Measurements from ENCODE around the gene PCDHGA2.
"Not testable (repeated sequence)": the region's sequence is repeated elsewhere in the genome, so short reads cannot be mapped to it uniquely, and the experiment has no call there.

Gene PCDHGA2

DNA sequence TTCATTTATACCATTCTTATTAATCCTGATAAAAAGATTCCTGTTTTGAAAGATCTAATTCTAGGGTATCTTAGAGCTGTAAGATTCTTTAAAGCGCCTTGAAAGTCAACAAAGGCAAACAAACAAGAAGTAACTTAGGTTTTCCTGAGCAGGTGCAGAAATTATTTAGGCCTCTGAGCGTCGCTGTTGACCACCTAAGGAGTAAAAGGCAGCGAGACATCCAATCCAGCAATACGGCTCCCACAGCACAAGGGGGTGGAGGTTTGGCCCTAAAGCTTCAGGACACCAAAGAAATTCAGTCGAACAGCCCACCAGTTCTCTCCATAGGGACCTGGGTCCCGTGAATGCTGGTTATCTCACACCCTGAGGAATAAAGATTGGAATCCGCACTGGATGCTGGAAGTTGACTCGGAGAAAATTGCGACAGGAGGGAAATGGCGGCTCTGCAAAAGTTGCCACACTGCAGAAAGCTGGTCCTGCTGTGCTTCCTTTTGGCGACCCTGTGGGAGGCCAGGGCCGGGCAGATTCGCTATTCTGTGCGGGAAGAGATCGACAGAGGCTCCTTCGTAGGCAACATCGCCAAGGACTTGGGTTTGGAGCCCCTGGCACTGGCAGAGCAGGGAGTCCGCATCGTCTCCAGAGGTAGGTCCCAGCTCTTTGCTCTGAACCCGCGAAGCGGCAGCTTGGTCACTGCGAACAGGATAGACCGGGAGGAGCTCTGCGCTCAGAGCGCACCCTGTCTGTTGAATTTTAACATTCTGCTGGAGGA, at the start of gene PCDHGA2:
TSS of gene PCDHGA2 (plus strand) at position 223 of the 769 bp plus-strand sequence.
- Mint-ChIP-seq H3K4me3 (peak within 1 kb of the TSS in 1 of 2 donors; percentile 39), H3K9me3 (peaks cover 32 to 35% of the 10 kb centered on the region in 2 donors)

DNA sequence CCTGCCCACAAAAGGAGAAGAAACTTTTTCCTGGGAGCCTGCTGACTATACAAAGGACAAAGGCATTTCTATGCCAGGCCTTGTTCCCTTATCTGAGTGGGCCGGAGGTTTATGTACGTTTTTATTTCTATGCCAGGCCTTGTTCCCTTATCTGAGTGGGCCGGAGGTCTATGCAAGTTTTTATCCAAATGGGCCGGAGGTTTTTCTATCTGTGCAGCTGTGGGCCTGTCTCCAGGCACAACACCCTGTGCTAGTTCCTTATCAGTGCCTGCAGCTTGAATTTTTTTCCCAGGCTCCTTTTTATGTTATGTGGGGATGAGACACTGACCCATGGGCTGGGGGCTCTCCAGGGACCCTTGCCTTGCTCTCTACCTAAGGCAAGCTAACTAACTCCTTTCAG, 40.2 kb upstream of the PCDHGA2 start:
- peaks cover 35 to 36% of the 10 kb centered on the region in 2 donors for H3K9me3 Mint-ChIP-seq

More for the DNA sequence above, at the start of gene PCDHGA2:
- Mint-ChIP-seq H3K36me3 (peaks cover 8 to 17% of the 10 kb centered on the region in 2 donors), H3K4me1 (no peaks in the 10 kb centered on the region), H3K27me3 (peaks cover 79 to 98% of the 10 kb centered on the region in 2 donors), H3K27ac (peak within 1 kb of the TSS; percentile 37)
- ATAC-seq (replicated peaks) (no peak), DNase-seq (no peak)

DNA sequence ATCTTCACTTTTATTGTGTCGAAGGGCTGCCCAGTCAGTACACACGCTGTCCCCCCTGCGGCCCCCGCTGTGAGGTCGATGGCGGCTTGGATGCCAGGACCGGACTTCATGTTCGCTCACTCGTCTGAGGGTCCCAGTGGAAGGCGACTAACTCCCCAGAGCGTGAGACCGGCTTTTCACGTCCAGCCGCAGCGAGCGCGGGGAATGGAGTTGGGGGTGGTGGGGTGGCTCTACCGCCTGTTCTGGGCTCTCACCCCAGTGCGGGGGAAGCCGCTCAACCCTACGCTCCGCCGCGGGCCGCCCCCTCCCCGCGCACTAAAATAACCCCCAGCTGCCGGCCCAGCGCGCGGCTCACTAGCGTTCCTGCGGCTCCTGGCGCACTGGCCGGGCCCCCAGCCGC, 34.8 kb upstream of the PCDHGA2 start, which contains the start of gene SLC25A2:
TSS of gene SLC25A2 (minus strand) at position 294 of the 400 bp plus-strand sequence. CDS start at position 110, 184 bp downstream.
- no peak within 1 kb of the TSS for H3K27ac Mint-ChIP-seq
- no peak for ATAC-seq (replicated peaks)
- peaks cover 37 to 40% of the 10 kb centered on the region in 2 donors for H3K9me3 Mint-ChIP-seq
- no peak for DNase-seq
- no peaks in the 10 kb centered on the region for H3K27me3 Mint-ChIP-seq
- H3K4me3 Mint-ChIP-seq: no peak within 1 kb of the TSS
- H3K36me3 Mint-ChIP-seq: peaks cover 49 to 68% of the 10 kb centered on the region in 2 donors
- no peaks in the 10 kb centered on the region for H3K4me1 Mint-ChIP-seq

More for the DNA sequence above, 40.2 kb upstream of the PCDHGA2 start:
- ATAC-seq (replicated peaks) (no peak), DNase-seq (no peak)
- no peak overlapping the region for H3K27ac Mint-ChIP-seq
- H3K4me3 Mint-ChIP-seq: no peak overlapping the region
- peaks cover 0 to 2% of the 10 kb centered on the region in 2 donors for H3K4me1 Mint-ChIP-seq
- H3K27me3 Mint-ChIP-seq: no peaks in the 10 kb centered on the region
- H3K36me3 Mint-ChIP-seq: peaks cover 53 to 74% of the 10 kb centered on the region in 2 donors

DNA sequence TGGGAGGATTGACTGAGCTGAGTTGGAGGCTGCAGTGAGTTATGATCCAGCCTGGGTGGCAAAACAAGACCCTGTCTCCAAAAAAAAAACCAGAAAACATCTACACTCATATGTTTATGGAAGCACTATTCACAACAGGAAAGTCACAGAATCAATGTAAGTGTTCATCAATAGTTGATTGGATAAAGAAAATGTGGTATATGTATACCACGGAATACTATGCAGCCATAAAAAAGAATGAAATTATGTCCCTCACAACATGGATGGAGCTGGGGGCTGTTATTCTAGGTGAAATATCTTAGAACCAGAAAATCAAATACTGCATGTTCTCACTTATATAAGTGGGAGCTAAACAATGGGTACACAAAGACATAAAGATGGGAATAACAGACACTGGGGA, 31.9 kb upstream of the PCDHGA2 start:
- peaks cover 42 to 43% of the 10 kb centered on the region in 2 donors for H3K9me3 Mint-ChIP-seq

DNA sequence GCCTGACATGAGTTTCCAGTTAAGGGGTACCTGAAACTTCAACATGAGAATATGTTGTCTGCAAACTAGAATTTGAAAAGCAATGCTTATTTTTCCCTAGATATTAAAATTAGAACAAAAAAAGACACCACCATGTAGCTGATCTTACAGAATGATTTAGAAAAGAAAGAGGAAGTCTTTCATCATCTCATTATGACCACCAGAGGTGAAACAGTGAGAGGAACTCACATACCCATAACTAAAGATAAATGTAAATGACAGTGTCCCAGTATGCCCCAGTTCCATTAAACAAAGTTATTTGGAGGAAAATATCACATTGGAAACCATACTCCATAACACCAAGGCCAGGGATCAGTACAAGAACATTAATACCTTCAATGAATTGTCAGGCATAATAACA, 24.8 kb upstream of the PCDHGA2 start:
- Mint-ChIP-seq H3K4me3 (no peak overlapping the region), H3K27ac (no peak overlapping the region), H3K9me3 (peaks cover 29 to 35% of the 10 kb centered on the region in 2 donors), H3K4me1 (peaks cover 15 to 21% of the 10 kb centered on the region in 2 donors), H3K27me3 (no peaks in the 10 kb centered on the region), H3K36me3 (peaks cover 83 to 88% of the 10 kb centered on the region in 2 donors)
- no peak for DNase-seq
- ATAC-seq (replicated peaks): no peak

More for the DNA sequence above, 31.9 kb upstream of the PCDHGA2 start:
- H3K4me1 Mint-ChIP-seq: peaks cover 1 to 4% of the 10 kb centered on the region in 2 donors
- no peaks in the 10 kb centered on the region for H3K27me3 Mint-ChIP-seq
- peaks cover 65 to 79% of the 10 kb centered on the region in 2 donors for H3K36me3 Mint-ChIP-seq
- H3K27ac Mint-ChIP-seq: no peak overlapping the region
- no peak for ATAC-seq (replicated peaks)
- no peak for DNase-seq
- no peak overlapping the region for H3K4me3 Mint-ChIP-seq

DNA sequence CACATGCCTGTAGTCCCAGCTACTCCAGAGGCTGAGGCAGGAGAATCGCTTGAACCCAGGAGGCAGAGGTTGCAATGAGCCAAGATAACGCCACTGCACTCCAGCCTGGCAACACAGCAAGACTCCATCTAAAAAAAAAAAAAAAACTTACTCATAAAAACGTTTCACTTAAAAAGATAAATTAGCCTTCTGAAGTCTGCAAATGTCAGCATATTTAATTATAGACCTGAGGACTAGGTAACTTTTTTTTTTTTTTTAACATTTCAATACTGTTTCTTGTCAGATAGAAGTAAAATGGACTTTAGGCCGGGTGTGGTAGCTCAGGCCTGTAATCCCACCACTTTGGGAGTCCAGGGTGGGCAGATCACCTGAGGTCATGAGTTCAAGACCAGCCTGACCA, 21.6 kb upstream of the PCDHGA2 start:
- Mint-ChIP-seq H3K27ac (peak overlapping the region; percentile 37), H3K36me3 (peaks cover 77 to 82% of the 10 kb centered on the region in 2 donors), H3K4me1 (peaks cover 26 to 36% of the 10 kb centered on the region in 2 donors), H3K9me3 (peaks cover 29 to 31% of the 10 kb centered on the region in 2 donors)
- H3K27me3 Mint-ChIP-seq; ATAC-seq (replicated peaks); DNase-seq; H3K4me3 Mint-ChIP-seq: not testable (repeated sequence)

DNA sequence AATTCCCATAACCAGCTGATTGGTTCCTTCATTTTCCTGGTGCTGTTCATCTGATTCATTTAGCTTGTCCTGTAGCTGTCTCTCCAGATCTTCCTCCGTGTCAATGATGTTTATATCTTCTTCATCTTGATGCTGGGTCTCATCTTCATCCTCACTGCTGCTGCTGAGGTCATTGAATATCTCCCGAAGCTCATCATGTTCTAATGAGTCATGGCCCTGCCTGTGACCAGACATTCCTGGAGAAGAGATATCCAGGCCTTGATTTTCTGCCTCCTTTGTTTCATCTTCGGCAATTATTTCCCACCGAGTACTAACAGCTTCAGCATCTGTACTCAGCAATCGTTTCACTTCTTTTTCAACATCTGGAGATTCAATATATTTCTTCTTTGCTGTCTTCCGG, 19.4 kb upstream of the PCDHGA2 start:
- Mint-ChIP-seq H3K27ac (peak overlapping the region; percentile 100), H3K27me3 (no peaks in the 10 kb centered on the region), H3K9me3 (peaks cover 25 to 29% of the 10 kb centered on the region in 2 donors), H3K4me1 (peaks cover 23 to 36% of the 10 kb centered on the region in 2 donors), H3K4me3 (peak overlapping the region; percentile 97 to 99), H3K36me3 (peaks cover 59 to 60% of the 10 kb centered on the region in 2 donors)
- ATAC-seq (replicated peaks) (no peak), DNase-seq (no peak)

DNA sequence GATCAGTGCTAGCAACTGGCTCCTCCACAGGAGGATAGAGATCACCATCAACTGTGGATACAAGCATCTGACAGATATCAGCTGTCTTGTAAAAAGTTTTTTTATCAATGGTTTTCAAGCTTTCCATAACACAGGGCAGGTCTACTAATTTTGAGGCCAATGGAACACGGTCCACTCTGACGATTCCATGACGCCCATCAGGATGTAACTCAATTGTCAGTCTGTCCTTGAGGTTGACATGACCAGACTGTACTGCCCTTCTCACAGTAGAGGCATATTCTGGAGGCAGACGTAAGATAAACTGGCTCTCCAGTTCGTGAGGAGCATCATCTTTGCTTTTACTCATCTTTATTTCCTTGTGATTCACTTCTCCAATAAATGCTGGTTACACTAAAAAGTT, 18.9 kb upstream of the PCDHGA2 start:
- H3K4me3 Mint-ChIP-seq: peak overlapping the region; percentile 97 to 99
- ATAC-seq (replicated peaks) (no peak), DNase-seq (no peak)
- H3K4me1 Mint-ChIP-seq: peaks cover 23 to 36% of the 10 kb centered on the region in 2 donors
- H3K9me3 Mint-ChIP-seq: peaks cover 23 to 28% of the 10 kb centered on the region in 2 donors
- no peaks in the 10 kb centered on the region for H3K27me3 Mint-ChIP-seq
- H3K36me3 Mint-ChIP-seq: peaks cover 55 to 56% of the 10 kb centered on the region in 2 donors
- H3K27ac Mint-ChIP-seq: peak overlapping the region; percentile 100

DNA sequence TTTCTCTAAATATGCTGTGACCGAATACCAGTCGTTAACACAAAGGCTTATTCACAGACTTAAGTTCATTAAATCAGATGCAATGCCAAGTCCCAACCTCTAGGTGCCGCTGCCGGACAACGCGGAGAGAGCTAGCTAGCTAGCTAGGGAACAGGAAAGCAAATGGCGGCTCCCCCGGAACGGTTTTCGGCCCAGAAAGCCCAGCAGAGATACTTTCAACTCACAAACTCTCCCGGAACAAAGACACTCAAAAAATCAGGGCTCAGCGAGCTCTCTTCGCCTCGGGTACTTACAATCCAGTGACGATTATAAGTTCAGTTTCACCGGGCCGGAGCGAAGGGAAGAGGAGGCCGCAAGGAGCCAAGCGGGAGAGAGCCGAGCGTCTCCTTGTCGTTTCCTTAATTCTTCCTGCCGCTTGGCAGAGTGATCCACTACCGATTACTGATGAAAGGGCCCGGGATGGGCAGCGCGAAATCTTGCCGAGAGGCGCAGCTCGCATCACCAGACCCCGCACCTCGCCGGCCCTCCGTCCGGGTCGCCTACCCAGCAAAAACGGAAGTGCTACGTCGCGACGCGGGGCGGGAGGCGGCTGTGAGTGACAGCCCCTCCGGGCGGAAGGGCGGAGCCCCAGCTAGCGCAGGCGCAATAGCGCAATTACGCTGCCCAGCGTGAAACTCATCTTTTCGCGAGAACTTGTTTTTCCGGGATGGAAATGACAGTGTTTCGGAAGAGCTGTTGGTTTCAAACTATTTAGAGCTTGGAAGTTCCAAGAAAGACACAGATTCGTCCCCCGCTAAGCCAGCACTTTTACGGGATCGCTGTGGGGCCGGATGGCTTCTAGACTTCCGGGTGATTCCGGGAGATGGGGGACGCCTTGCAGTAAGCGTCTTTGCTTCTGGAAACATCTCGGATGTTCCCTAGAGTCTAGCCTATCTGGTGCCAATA, 18.1 kb upstream of the PCDHGA2 start, which contains the start of gene TAF7:
TSS of gene TAF7 (minus strand) at position 560 of the 945 bp plus-strand sequence. CDS start 740 bp downstream, outside the sequence.
- ATAC-seq (replicated peaks): peak; percentile 95 to 96
- peaks cover 16 to 29% of the 10 kb centered on the region in 2 donors for H3K4me1 Mint-ChIP-seq
- no peaks in the 10 kb centered on the region for H3K27me3 Mint-ChIP-seq
- H3K36me3 Mint-ChIP-seq: peaks cover 47 to 48% of the 10 kb centered on the region in 2 donors
- H3K9me3 Mint-ChIP-seq: peaks cover 19 to 20% of the 10 kb centered on the region in 2 donors
- peak; percentile 92 for DNase-seq
- peak within 1 kb of the TSS; percentile 100 for H3K27ac Mint-ChIP-seq
- peak within 1 kb of the TSS; percentile 97 to 99 for H3K4me3 Mint-ChIP-seq

DNA sequence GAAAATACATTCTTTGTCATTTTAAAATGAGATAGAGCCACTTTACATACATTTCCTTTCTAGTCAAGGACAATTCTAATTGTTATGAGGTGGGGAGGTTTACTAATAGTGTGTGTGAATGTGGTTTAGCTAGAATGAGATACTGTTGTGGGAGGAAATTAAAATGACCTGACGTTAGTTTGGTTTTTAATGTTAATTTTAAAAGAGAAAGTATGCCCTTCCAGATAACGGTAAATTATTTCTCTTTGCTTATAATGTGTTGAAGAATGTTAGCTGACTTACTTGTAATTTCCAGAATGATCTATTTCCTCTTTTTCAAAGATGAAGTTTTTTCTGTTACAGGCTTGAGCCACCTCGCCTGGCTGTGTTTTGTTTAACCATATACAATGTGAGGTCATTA, 16.3 kb upstream of the PCDHGA2 start:
- ATAC-seq (replicated peaks) (no peak), DNase-seq (no peak)
- H3K9me3 Mint-ChIP-seq: peaks cover 16% of the 10 kb centered on the region in 2 donors
- peak overlapping the region in 1 of 2 donors; percentile 17 for H3K4me3 Mint-ChIP-seq
- peaks cover 18 to 32% of the 10 kb centered on the region in 2 donors for H3K4me1 Mint-ChIP-seq
- H3K27me3 Mint-ChIP-seq: peaks cover 12 to 13% of the 10 kb centered on the region in 2 donors
- H3K36me3 Mint-ChIP-seq: peaks cover 33 to 34% of the 10 kb centered on the region in 2 donors
- no peak overlapping the region for H3K27ac Mint-ChIP-seq

DNA sequence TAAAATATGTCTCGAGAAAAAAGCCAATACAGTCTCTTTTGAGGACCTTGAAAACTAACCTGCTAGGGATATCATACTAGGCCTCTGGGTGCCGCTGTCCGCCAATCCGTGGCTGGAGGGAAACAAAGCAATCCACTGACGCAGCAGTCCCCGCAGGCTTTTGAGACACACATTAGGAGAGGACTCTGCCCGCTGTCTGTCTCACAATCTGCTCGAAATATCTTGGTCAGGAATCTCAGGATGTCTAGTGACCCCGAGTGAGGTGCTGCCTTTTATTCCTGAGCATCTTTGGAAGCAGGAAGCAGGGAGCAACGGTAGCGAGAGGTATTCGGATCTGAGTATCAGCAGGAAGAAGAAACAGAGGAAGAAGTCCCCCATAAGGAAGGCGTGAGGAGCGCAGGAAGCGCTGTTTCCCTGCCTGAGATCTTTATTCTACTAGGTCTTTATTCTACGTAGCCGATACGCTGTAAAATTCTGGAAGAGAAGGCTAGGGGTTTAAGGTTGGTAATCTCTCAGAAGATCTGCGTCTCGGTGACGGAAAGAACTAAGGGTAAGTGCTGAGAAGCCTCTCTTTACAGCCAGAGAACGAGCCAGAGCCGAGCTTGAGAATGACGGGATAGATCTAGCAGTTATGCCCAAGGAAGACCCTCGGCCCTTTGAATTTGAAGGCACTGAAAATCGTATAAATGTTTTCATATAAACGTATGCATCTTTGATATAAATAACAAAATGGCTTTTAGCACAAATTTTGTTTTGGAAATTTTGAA, 12.3 kb upstream of the PCDHGA2 start:
- Mint-ChIP-seq H3K4me1 (peaks cover 3 to 7% of the 10 kb centered on the region in 2 donors), H3K9me3 (peaks cover 7 to 12% of the 10 kb centered on the region in 2 donors), H3K27ac (peak overlapping the region; percentile 91), H3K36me3 (peaks cover 6 to 7% of the 10 kb centered on the region in 2 donors), H3K4me3 (peak overlapping the region; percentile 95), H3K27me3 (peaks cover 35 to 43% of the 10 kb centered on the region in 2 donors)
- peak; percentile 92 to 94 for ATAC-seq (replicated peaks)
- peak; percentile 51 for DNase-seq

DNA sequence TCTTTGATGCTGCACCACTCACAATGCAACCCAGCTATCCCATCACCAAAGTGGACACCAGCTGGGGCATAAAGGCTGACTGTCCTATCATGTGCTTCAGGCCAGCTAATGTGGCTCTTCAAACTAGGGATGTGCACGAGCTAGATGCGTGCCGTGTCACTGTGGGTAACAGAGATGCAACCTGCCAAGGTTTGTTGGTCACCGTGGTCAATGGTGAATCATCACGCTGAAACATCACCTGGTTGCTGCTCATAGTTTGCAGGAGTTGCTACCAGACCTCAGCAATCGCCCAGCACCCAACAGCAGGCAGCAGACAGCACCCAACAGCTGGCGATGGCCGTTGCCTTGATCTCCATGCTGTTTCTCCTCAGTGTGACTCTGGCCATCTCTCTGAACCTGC, 10.3 kb upstream of the PCDHGA2 start:
- Mint-ChIP-seq H3K4me1 (peaks cover 3 to 7% of the 10 kb centered on the region in 2 donors), H3K4me3 (no peak overlapping the region), H3K27me3 (peaks cover 49 to 63% of the 10 kb centered on the region in 2 donors), H3K27ac (no peak overlapping the region), H3K9me3 (peaks cover 14 to 17% of the 10 kb centered on the region in 2 donors), H3K36me3 (peaks cover 6 to 17% of the 10 kb centered on the region in 2 donors)
- ATAC-seq (replicated peaks) (no peak), DNase-seq (no peak)

Measured in stimulated activated naive B cell treated with anti-CD40 and anti-IgM and Interleukin-4, amounts not matched to agents 10 μg/mL and 1 μg/mL and 100 μg/mL, for 72 hours (primary cell).